T-helper 17 cell (primary cell): ENCODE data around the gene RSBN1. TPM values are rescaled to one million over a fixed set of nuclear protein-coding genes. Genes with fewer than 3 reads are reported as not detected.
"Not testable (repeated sequence)": the region's sequence is repeated elsewhere in the genome, so short reads cannot be mapped to it uniquely, and the experiment has no call there.

Source experiments
- ATAC-seq: fragments of 150-1000 bp; cut with Tn5 transposase; 2 replicates; pipeline ENCODE4 v1.10.0; 2021; ENCODE audit warnings: mild to moderate bottlenecking, moderate library complexity
- DNase-seq, 3 donors: peaks; one replicate each; pipeline versions ENCODE4 v3.0.0 to v3.0.0-alpha.2; 2020 to 2021
- H3K9me3 ChIP-seq: one replicate; pipeline ENCODE4 v1.7.0; 2013; ENCODE audit warnings: low read length, mild to moderate bottlenecking; ENCODE audit not compliant: control insufficient read depth, poor library complexity, severe bottlenecking
- H3K27ac Mint-ChIP-seq: one replicate; pipeline ENCODE4 v1.8.0; 2022; ENCODE audit warnings: mild to moderate bottlenecking, moderate library complexity, mixed read lengths
- H3K27me3 Mint-ChIP-seq: one replicate; pipeline ENCODE4 v1.8.0; 2022; ENCODE audit warnings: mixed read lengths
- H3K36me3 Mint-ChIP-seq: one replicate; pipeline ENCODE4 v1.8.0; 2022; ENCODE audit warnings: low read depth, mixed read lengths
- H3K4me1 Mint-ChIP-seq: one replicate; pipeline ENCODE4 v1.8.0; 2022; ENCODE audit warnings: mild to moderate bottlenecking, mixed read lengths
- H3K4me3 Mint-ChIP-seq: one replicate; pipeline ENCODE4 v1.8.0; 2022; ENCODE audit warnings: mild to moderate bottlenecking, moderate library complexity, mixed read lengths
- total RNA-seq, 4 donors: library from RNA in 2 of 4; stranded (reverse) in 2 of 4; gene quantifications; one replicate each; pipeline ENCODE4 v1.2.3 and lab custom pipeline; 2022 to 2026

RSBN1 gene
- total RNA-seq, 2 donors from 2014 or later = 40.1 to 45.8 TPM

DNA sequence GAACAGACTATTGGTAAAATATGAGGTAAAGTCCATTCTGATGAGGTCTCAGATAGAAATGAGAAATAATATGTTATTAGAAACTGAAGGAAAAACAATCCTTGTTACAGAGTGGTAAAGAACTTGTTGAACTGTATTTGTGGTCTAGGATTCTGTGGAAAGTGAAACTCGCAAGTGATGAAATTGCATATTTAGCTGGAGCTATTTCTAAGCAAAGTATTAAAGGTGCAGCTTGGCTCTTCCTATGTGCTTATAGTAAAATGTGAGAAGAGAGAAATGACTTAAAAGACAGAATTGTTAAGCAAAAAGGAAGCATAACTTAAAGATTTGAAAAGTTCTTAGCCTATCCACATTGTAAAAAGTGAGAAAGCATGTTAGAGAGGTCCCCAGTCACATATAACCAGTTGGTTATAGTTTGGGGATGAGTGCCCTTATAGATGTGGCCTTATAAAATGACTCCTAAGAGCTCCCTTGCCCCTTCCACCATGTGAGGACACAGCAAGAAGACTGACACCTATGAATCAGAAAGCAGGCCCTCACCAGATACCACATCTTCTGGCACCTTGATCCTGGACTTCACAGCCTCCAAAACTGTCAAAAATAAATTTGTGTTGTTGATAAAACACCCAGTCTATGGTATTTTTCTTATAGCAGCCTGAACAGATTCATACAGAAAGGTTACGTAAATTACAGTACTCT, 77.8 kb downstream of the RSBN1 start:
- Mint-ChIP-seq H3K4me1 (peaks cover 5% of the 10 kb centered on the region), H3K27me3 (no peaks in the 10 kb centered on the region), H3K4me3 (no peak overlapping the region), H3K36me3 (peaks cover 11% of the 10 kb centered on the region), H3K27ac (no peak overlapping the region)
- DNase-seq (no peak), ATAC-seq (no peak)
- H3K9me3 ChIP-seq = no peaks in the 10 kb centered on the region

DNA sequence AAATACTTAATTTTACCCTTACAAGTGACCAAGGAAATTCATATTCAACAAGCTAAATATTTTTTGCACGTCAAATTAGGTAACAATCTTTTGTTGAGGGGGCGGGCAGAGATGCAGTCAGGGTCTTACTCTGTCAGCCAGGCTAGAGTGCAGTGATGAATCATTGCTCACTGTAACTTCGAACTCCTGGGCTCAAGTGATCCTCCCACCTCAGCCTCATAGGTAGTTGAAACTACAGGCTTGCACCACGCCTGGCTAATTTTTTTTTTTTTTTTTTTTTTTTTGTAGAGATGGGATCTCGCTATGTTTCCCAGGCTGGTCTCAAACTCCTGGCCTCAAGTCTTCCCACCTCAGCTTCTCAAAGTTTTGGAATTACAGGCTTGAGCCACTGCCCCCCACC, 79.5 kb downstream of the RSBN1 start:
- no peak for DNase-seq
- peaks cover 5% of the 10 kb centered on the region for H3K4me1 Mint-ChIP-seq
- H3K4me3 Mint-ChIP-seq = no peak overlapping the region
- no peaks in the 10 kb centered on the region for H3K27me3 Mint-ChIP-seq
- peaks cover 11% of the 10 kb centered on the region for H3K36me3 Mint-ChIP-seq
- H3K9me3 ChIP-seq = no peaks in the 10 kb centered on the region
- no peak for ATAC-seq
- H3K27ac Mint-ChIP-seq = no peak overlapping the region

DNA sequence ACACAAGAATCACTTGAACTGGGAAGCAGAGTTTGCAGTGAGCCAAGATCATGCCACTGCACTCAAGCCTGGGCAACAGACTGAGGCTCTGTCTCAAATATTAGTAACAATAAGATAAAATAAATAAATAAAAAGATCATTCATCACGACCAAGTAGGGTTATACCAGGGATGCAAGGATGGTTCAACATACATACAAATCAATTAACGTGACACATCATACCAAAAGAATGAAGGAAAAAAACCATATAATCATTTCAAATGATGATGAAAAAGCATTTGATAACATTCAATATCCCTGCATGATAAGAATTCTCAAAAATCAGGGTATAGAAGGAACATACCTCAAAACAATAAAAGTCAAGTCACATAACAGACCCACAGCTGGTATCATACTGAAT, 91.3 kb downstream of the RSBN1 start:
- no peak overlapping the region for H3K4me3 Mint-ChIP-seq
- H3K27ac Mint-ChIP-seq = no peak overlapping the region
- no peak for ATAC-seq
- H3K9me3 ChIP-seq = no peaks in the 10 kb centered on the region
- DNase-seq = no peak
- H3K36me3 Mint-ChIP-seq = peaks cover 19% of the 10 kb centered on the region
- no peaks in the 10 kb centered on the region for H3K27me3 Mint-ChIP-seq
- peaks cover under 1% of the 10 kb centered on the region for H3K4me1 Mint-ChIP-seq

DNA sequence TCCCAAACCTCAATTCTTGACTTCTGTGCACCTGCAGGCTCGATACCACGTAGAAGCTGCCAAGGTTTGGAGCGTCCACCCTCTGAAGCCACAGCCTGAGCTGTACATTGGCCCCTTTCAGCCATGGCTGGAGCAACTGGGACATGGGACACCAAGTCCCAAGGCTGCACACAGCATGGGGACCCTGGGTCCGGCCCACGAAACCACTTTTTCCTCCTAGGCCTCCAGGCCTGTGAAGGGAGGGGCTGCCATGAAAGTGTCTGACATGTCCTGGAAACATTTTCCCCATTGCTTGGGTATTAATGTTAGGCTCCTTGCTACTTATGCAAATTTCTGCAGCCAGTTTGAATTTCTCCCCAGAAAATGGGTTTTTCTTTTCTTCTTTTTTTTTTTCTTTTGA, 93.7 kb downstream of the RSBN1 start:
- not testable (repeated sequence) for H3K9me3 ChIP-seq, ATAC-seq, H3K4me1 Mint-ChIP-seq, H3K27ac Mint-ChIP-seq, DNase-seq, H3K4me3 Mint-ChIP-seq, H3K27me3 Mint-ChIP-seq
- H3K36me3 Mint-ChIP-seq = peaks cover 23% of the 10 kb centered on the region

GRCh38 chr1:113717506-113717905, 94.8 kb downstream of the RSBN1 start:
- not testable (repeated sequence) for DNase-seq, ATAC-seq, H3K27ac Mint-ChIP-seq, H3K4me1 Mint-ChIP-seq, H3K4me3 Mint-ChIP-seq, H3K27me3 Mint-ChIP-seq, H3K9me3 ChIP-seq
- H3K36me3 Mint-ChIP-seq = peaks cover 23% of the 10 kb centered on the region

DNA sequence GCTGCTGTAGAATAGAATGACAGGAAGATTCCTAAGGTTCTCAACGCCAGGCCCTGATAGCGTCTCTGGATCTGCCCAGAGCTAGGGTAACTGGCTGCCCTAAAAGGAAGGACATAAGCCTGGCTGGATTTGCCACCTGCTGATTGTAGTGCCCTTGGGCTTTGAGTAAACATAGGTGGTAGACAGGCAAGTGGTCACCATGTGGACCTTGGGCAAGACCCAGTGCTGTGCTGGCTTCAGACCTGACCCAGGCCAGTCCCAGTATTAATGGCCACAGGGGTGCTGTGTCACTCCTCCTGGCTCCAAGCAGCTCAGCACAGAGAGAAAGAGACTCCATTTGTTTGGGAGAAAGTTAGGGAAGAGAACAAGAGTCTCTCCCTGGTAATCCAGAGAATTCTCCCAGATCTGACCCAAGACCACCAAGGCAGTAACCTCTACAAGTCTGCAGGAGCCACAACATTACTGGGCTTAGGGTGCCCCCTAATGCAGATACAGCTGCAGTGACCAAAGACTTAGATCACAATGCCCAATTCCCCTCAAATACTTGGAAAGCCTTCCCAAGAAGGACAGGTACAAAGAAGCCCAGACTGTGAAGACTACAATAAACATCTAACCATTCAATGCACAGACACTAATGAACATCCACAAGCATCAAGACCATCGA, 97.5 kb downstream of the RSBN1 start:
- Mint-ChIP-seq H3K27me3 (no peaks in the 10 kb centered on the region), H3K4me3 (no peak overlapping the region), H3K4me1 (peaks cover 9% of the 10 kb centered on the region), H3K27ac (no peak overlapping the region), H3K36me3 (peaks cover 27% of the 10 kb centered on the region)
- ATAC-seq (no peak), DNase-seq (no peak)
- H3K9me3 ChIP-seq = no peaks in the 10 kb centered on the region

Other genes starting within 250 kb of the RSBN1 start
- gene PHTF1, start 53.0 kb downstream of the RSBN1 start, total RNA-seq = 10 to 100 TPM; 14.7 to 17.9 TPM
- gene PTPN22, start 59.2 kb upstream of the RSBN1 start, total RNA-seq = 10 to 100 TPM; 40.8 to 42.6 TPM
- gene BCL2L15, start 75.1 kb upstream of the RSBN1 start, total RNA-seq = 1 to 10 TPM; 1.4 to 1.5 TPM
- 10 to 100 TPM; 52.1 to 56.1 TPM for gene AP4B1, start 92.3 kb upstream of the RSBN1 start, total RNA-seq
- 1 to 10 TPM; 5.4 to 7.0 TPM for gene DCLRE1B, start 92.8 kb upstream of the RSBN1 start, total RNA-seq
- 100 to 1,000 TPM; 228 to 253 TPM for gene HIPK1, start 116.8 kb upstream of the RSBN1 start, total RNA-seq
- 1 to 10 TPM; 1.0 to 1.2 TPM for gene OLFML3, start 167.0 kb upstream of the RSBN1 start, total RNA-seq